ENCODE data around the gene SCFD2. TPM values are rescaled to one million over a fixed set of nuclear protein-coding genes. Genes with fewer than 3 reads are reported as not detected.
"Not testable (repeated sequence)": the region's sequence is repeated elsewhere in the genome, so short reads cannot be mapped to it uniquely, and the experiment has no call there.

Gene SCFD2
- total RNA-seq, 1 donor from 2014 or later = 22.8 TPM

GRCh38 chr4:53221832-53222480 is 143.9 kb downstream of the SCFD2 start:
- H3K4me1 ChIP-seq = no peaks in the 10 kb centered on the region
- H3K9me3 ChIP-seq = no peaks in the 10 kb centered on the region
- no peaks in the 10 kb centered on the region for H3K27me3 ChIP-seq
- no peak overlapping the region for H3K4me3 ChIP-seq
- no peak for DNase-seq (ENCODE audit: low spot score in 2 of 2)
- TF ChIP-seq CTCF (IDR thresholded peaks at IDR 0.05) = no peak
- no peaks in the 10 kb centered on the region for H3K36me3 ChIP-seq
- intact Hi-C loops (cut with DNase I) = no loop called here
- H3K27ac ChIP-seq = no peak overlapping the region

- intact Hi-C loops (cut with DNase I); H3K36me3 ChIP-seq; H3K9me3 ChIP-seq; H3K4me1 ChIP-seq; H3K4me3 ChIP-seq; H3K27me3 ChIP-seq; H3K27ac ChIP-seq; DNase-seq (ENCODE audit: low spot score in 2 of 2): not testable (repeated sequence)
Measured at GRCh38 chr4:53219148-53219547, 146.7 kb downstream of the SCFD2 start.

GRCh38 chr4:53208753-53209152 is 157.1 kb downstream of the SCFD2 start:
- Histone ChIP-seq H3K36me3 (no peaks in the 10 kb centered on the region), H3K27me3 (no peaks in the 10 kb centered on the region), H3K4me1 (no peaks in the 10 kb centered on the region), H3K4me3 (no peak overlapping the region), H3K27ac (no peak overlapping the region), H3K9me3 (no peaks in the 10 kb centered on the region)
- no peak for DNase-seq (ENCODE audit: low spot score in 2 of 2)
- intact Hi-C loops (cut with DNase I) = no loop called here
- no peak for TF ChIP-seq CTCF (IDR thresholded peaks at IDR 0.05)

GRCh38 chr4:53205970-53206369 is 159.9 kb downstream of the SCFD2 start:
- no peak overlapping the region for H3K4me3 ChIP-seq
- no peaks in the 10 kb centered on the region for H3K9me3 ChIP-seq
- no peak overlapping the region for H3K27ac ChIP-seq
- no peaks in the 10 kb centered on the region for H3K4me1 ChIP-seq
- H3K36me3 ChIP-seq = no peaks in the 10 kb centered on the region
- intact Hi-C loops (cut with DNase I) = no loop called here
- H3K27me3 ChIP-seq = no peaks in the 10 kb centered on the region
- TF ChIP-seq CTCF (IDR thresholded peaks at IDR 0.05) = no peak
- DNase-seq (ENCODE audit: low spot score in 2 of 2) = no peak

- no peak for TF ChIP-seq CTCF (IDR thresholded peaks at IDR 0.05)
- Histone ChIP-seq H3K27me3 (no peaks in the 10 kb centered on the region), H3K4me1 (no peaks in the 10 kb centered on the region), H3K27ac (no peak overlapping the region), H3K4me3 (no peak overlapping the region), H3K9me3 (no peaks in the 10 kb centered on the region), H3K36me3 (no peaks in the 10 kb centered on the region)
- no peak for DNase-seq (ENCODE audit: low spot score in 2 of 2)
- intact Hi-C loops (cut with DNase I) = loop anchor here (5.0 to 10.0 kb wide), 3 partner anchors 178 to 708 kb away; partner anchors contain the start of gene FIP1L1
Measured at GRCh38 chr4:53199356-53199755, 166.5 kb downstream of the SCFD2 start.

GRCh38 chr4:53197772-53198142 is 168.1 kb downstream of the SCFD2 start:
- no peak for TF ChIP-seq CTCF (IDR thresholded peaks at IDR 0.05)
- Histone ChIP-seq H3K27ac (no peak overlapping the region), H3K36me3 (no peaks in the 10 kb centered on the region), H3K9me3 (no peaks in the 10 kb centered on the region), H3K4me1 (no peaks in the 10 kb centered on the region), H3K27me3 (no peaks in the 10 kb centered on the region), H3K4me3 (no peak overlapping the region)
- intact Hi-C loops (cut with DNase I) = loop anchor here (2.0 to 10.0 kb wide), 4 partner anchors 180 to 1035 kb away; partner anchors contain the start of gene FIP1L1
- no peak for DNase-seq (ENCODE audit: low spot score in 2 of 2)
